ENCODE measurements around the gene SGCG.

GRCh38 chr13:23319883-23320224 is 139.1 kb downstream of the SGCG start:
- TF ChIP-seq GATA2 (IDR thresholded peaks at IDR 0.05; ENCODE audit: low read depth, low read length) (no peak), GATA3 (IDR thresholded peaks at IDR 0.05; ENCODE audit: low read depth, low read length) (no peak)

Data from SH-SY5Y (cell line).